ENCODE results near the gene C6orf62. TPM values are rescaled to one million over a fixed set of nuclear protein-coding genes. Genes with fewer than 3 reads are reported as not detected.
"Not testable (repeated sequence)": the region's sequence is repeated elsewhere in the genome, so short reads cannot be mapped to it uniquely, and the experiment has no call there.

The C6orf62 gene
- polyA plus RNA-seq, 3 donors: 40.9 to 48.3 (median 41.1) TPM

GRCh38 chr6:24709014-24709711 is 9.8 kb downstream of the C6orf62 start:
- no peak overlapping the region for H3K27ac ChIP-seq (ENCODE audit: low read depth, low read length)
- 80 to 86% (median 81%) methylated on average over 4 of the region's 4 CpGs for WGBS, 3 donors

DNA sequence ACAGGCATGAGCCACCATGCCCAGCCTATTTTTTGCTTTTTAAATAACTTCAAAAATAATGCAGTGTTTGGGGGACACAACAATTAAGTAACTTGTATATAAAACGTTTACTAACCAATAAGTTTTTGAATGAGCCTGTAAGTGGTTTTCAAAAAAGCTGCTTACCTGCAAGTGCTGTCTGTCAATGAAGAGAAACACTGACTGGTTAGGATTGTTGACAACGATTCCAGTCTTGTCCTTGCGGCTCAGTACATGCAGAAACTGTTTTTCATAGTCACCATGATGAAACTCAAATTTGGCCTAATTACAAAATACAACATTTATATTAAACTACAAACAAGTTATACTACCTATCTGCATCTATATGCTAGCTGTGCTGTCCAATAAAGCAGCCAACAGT is 10.3 kb downstream of the C6orf62 start:
- 73 to 88% (median 79%) methylated on average over 3 of the region's 3 CpGs for WGBS, 3 donors
- H3K27ac ChIP-seq (ENCODE audit: low read depth, low read length): no peak overlapping the region

DNA sequence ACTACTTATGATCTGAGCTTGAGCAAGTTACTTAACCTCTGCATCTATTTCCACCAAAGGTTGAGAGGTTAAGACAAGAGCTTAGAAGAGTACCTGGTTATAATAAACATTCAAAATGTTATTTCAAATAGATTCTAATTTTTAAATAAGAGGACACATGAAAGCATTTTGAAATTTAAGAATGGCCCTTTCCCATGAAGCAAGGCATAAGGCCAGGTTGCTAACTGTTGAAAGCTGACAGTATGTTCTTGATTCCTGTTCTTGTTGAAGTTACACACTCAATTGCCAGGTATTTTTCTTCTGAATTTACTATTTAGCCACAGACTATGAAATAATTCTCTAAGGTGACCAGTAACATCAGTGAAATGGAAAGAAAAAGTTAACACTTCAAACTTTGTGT is 14.5 kb downstream of the C6orf62 start:
- H3K27ac ChIP-seq (ENCODE audit: low read depth, low read length): no peak overlapping the region

GRCh38 chr6:24702720-24703282 is 16.2 kb downstream of the C6orf62 start:
- no peak overlapping the region for H3K27ac ChIP-seq (ENCODE audit: low read depth, low read length)
- WGBS, 3 donors: 69 to 87% (median 71%) methylated on average over 4 of the region's 4 CpGs

- WGBS, 3 donors: 36 to 76% (median 70%) methylated on average over 3 of the region's 3 CpGs
- H3K27ac ChIP-seq (ENCODE audit: low read depth, low read length): no peak overlapping the region
Observed at GRCh38 chr6:24699521-24700359, 19.2 kb downstream of the C6orf62 start.

DNA sequence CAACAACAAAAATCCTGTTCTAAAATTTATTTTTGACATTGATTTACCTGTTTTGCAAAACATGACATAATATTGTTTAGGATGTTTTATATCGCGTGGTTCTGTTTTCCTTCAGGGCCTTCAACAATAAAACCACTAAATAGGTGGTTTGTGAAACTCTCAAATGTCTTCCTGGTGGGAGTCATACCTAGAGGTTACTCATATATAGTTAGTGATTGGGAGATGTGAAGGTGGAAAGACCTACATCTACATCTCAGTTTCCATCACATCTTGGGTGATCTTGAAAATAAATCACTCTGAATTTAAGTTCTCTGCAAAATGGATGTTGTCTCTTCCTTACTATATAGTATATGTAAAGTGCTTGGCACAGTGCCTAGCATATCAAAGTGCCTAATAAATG is 22.9 kb downstream of the C6orf62 start:
- WGBS, 3 donors: 90 to 91% (median 91%) methylated on average over 2 of the region's 2 CpGs
- no peak overlapping the region for H3K27ac ChIP-seq (ENCODE audit: low read depth, low read length)

- 29 to 30% (median 30%) methylated on average over 8 of the region's 8 CpGs for WGBS, 3 donors
Observed at GRCh38 chr6:24695635-24696034, 23.3 kb downstream of the C6orf62 start.

DNA sequence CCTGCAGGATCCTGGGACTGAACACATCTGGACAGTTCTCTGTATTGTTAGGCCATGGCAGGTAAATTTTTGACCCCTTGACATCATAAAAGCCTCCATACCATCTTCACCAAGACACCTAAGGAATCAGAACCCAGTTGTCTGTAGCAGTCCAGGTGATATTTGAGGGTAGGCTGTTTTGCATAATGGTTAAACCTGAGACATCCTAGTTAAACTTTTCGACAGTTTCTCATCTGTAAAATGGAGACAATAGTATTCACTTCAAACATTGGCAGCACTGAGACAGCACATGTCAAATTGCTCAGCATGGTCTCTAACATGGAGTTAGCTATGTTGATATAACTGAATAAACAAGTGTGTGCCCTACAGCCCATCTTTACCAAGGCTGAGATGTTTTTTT is 24.8 kb downstream of the C6orf62 start:
- WGBS, 3 donors: 83 to 91% (median 87%) methylated on average over 1 of the region's 1 CpG
- no peak overlapping the region for H3K27ac ChIP-seq (ENCODE audit: low read depth, low read length)

More at GRCh38 chr6:24695635-24696034, 23.3 kb downstream of the C6orf62 start:
- not testable (repeated sequence) for H3K27ac ChIP-seq (ENCODE audit: low read depth, low read length)

- no peak overlapping the region for H3K27ac ChIP-seq (ENCODE audit: low read depth, low read length)
- 88 to 91% (median 90%) methylated on average over 2 of the region's 2 CpGs for WGBS, 3 donors
Observed at GRCh38 chr6:24692848-24693592, 25.9 kb downstream of the C6orf62 start.

DNA sequence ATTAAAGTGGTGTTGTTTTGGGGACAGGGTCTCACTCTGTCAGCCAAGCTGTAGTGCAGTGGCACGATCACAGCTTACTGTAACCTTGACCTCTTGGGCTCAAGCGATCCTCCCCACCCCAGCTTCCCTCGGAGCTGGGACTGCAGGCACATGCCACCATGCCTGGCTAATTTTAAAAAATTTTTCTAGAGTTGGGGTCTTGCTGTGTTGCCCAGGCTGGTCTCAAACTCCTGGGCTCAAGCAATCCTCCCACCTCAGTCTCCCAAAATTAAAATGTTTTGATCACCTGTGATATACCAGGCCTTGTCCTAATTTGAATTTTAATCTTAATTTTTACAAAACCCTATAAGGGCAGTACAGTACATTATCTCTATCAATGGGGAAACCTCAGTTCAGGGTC is 26.5 kb downstream of the C6orf62 start:
- WGBS, 3 donors: 67 to 77% (median 74%) methylated on average over 3 of the region's 3 CpGs
- H3K27ac ChIP-seq (ENCODE audit: low read depth, low read length): no peak overlapping the region

DNA sequence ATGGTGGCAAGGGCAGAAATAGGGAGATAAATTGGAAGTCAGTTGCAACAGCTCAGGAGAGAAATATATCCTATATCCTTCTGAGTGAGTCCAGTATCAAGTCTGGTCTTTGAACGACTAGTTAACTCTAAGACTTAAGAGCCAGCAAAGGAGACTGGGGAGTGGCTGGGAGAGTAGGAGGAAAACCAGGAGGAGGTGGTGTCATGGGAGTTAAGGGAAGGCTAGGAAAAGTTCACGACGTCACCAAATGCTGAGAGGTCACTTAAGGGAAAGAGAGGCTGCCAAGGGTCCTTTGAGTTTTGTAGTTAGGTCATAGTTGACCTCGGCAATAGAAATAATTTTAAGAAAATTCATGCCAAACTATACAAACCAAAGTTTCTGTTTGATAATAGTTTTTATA is 27.0 kb downstream of the C6orf62 start:
- WGBS, 3 donors: 55 to 74% (median 61%) methylated on average over 4 of the region's 4 CpGs
- H3K27ac ChIP-seq (ENCODE audit: low read depth, low read length): no peak overlapping the region

DNA sequence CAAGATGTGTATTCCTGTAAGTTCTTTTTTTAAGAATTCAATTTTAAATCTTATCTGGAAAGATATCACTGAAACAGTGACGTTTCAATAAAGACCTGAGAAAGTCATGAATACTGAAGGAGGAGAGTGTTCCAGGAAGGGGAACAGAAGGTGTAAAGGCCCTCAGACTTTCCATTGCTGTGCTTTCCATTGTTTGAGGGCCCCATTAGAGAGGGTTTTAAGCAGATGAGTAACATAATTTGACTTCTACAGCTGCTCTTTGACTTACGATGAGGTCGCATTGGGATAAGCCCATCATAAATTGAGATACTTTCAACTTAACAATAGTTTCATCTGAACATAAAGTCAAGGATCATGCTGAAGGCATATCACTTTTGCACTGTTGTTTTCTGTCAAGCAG is 27.4 kb downstream of the C6orf62 start:
- 75 to 88% (median 84%) methylated on average over 3 of the region's 3 CpGs for WGBS, 3 donors
- no peak overlapping the region for H3K27ac ChIP-seq (ENCODE audit: low read depth, low read length)

GRCh38 chr6:24690593-24690992 is 28.4 kb downstream of the C6orf62 start:
- 42 to 67% (median 47%) methylated on average over 1 of the region's 1 CpG for WGBS, 3 donors
- no peak overlapping the region for H3K27ac ChIP-seq (ENCODE audit: low read depth, low read length)

GRCh38 chr6:24689964-24690363 is 29.0 kb downstream of the C6orf62 start:
- no peak overlapping the region for H3K27ac ChIP-seq (ENCODE audit: low read depth, low read length)
- whole genome bisulfite sequencing, 3 donors: 65 to 86% (median 70%) methylated on average over 2 of the region's 2 CpGs

DNA sequence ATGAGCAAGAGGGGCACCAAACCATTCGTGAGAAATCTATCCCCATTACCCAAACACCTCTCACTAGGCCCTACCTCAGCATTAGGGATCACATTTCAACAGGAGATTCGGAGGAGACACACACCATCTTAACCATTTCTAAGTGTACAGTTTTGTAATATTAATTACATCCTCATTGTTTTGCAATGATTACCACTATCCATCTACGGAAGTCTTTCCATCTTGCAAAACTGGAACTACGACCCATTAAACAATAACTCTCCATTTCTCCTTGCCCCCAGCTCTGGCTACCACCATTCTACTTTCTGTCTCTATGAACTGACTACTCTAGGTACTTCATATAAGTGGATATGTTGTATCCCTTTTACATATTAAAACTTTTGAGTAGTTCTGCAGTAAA is 32.0 kb downstream of the C6orf62 start:
- 63 to 88% (median 67%) methylated on average over 4 of the region's 4 CpGs for WGBS, 3 donors

DNA sequence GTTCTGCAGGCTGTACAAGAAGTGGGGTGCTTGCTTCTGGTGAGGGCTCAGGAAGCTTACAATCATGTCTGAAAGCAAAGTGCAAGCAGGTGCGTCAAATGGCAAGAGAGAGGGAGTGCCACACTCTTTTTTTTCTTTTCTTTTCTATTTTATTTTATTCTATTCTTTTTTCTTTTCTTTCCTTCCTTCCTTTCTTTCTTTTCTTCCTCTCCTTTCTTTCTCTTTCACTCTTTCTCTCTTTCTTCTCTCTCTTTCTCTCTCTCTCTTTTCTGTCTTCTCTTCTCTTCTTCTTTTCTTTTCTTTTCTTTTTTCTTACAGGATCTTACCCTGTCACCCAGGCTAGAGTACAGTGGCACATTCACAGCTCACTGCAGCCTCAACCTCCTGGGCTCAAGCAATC is 32.5 kb downstream of the C6orf62 start:
- WGBS, 3 donors: 94 to 100% (median 94%) methylated on average over 1 of the region's 1 CpG

More for the DNA sequence above, 32.0 kb downstream of the C6orf62 start:
- H3K27ac ChIP-seq (ENCODE audit: low read depth, low read length): no peak overlapping the region

GRCh38 chr6:24683297-24684296 is 35.4 kb downstream of the C6orf62 start:
- no peak overlapping the region for H3K27ac ChIP-seq (ENCODE audit: low read depth, low read length)
- WGBS, 3 donors: 74 to 80% (median 77%) methylated on average over 12 of the region's 12 CpGs

More for the DNA sequence above, 32.5 kb downstream of the C6orf62 start:
- no peak overlapping the region for H3K27ac ChIP-seq (ENCODE audit: low read depth, low read length)

DNA sequence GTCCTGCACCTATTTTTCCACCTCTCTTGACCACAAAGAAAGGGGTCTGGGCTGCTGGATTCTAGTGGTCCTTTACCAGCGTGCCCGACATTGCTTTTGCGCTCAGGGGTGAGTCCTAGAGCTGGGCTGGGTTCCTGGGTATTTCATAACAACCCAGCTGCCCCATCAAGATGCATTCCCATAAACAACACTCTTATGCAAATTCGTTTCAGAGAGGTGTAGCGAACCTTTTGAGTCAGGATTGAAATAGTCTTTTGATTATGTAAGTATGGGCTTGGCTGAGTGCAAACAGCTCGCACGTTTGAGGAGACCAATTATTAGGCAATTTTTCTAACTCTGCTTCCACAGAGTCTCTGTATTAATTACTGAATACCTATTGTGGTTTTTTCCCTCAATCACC is 38.4 kb downstream of the C6orf62 start:
- 73 to 80% (median 76%) methylated on average over 7 of the region's 7 CpGs for WGBS, 3 donors

More for the DNA sequence above, 38.4 kb downstream of the C6orf62 start:
- no peak overlapping the region for H3K27ac ChIP-seq (ENCODE audit: low read depth, low read length)
